H1 (cell line): ENCODE measurements around the gene REXO5. TPM values are rescaled to one million over a fixed set of nuclear protein-coding genes. Genes with fewer than 3 reads are reported as not detected.

Experiments used
- polyA plus RNA-seq, 7 experiments: library from polyadenylated mRNA; depleted of rRNA in 3 of 7; stranded (reverse) in 5 of 7; unstranded in 2 of 7; fragments of >200 nt in 5 of 7; fragments of 200-250 nt in 2 of 7; gene quantifications; 1 replicate in 5 of 7; 2 replicates in 1 of 7; 4 replicates in 1 of 7; pipeline versions ENCODE4 v1.2.1 to v1.2.3, GENCODE V29; 2011 to 2013; ENCODE audit warnings: missing spikeins in 2 of 7, mixed read lengths in 2 of 7
- small RNA-seq: library from polyadenylated mRNA; stranded (forward); fragments of <200 nt; extraction: miRNeasy Mini kit (QIAGEN cat#:217004); gene quantifications from one replicate; pipeline ENCODE3, GENCODE V24; 2013; ENCODE audit not compliant: insufficient read depth
- total RNA-seq: library from RNA; stranded (reverse); fragmentation: NEBNext Ultra II Directional; extraction: Animal tissue kit (Norgen Biotek cat#: 25700); gene quantifications from 2 replicates; pipeline ENCODE4 v1.2.1, GENCODE V29; 2021

Gene REXO5
- total and polyA plus RNA-seq, 2 of the 8 experiments (the other 6 are each of a cell fraction or from before 2014, with no cell fraction given) = 2.4 to 8.9 TPM

Small RNAs within 50 kb of the gene (small RNA-seq; reads per million reads assigned to genes)
- not detected for gene RF00618
- gene RNU6-944P = not detected

Other genes with a start within 250 kb of the REXO5 start
- gene ACSM2B, start 230.2 kb upstream of the REXO5 start, total RNA-seq = not detected in 2 replicates
- not detected in 2 replicates for gene ACSM2B, start 230.2 kb upstream of the REXO5 start, polyA plus RNA-seq (2011; rRNA removed)
- not detected in 2 replicates for gene ACSM1, start 108.8 kb upstream of the REXO5 start, total RNA-seq
- gene ACSM1, start 108.8 kb upstream of the REXO5 start, polyA plus RNA-seq (2011; rRNA removed) = 0.30 and 0.41 TPM in 2 replicates
- gene THUMPD1, start 64.7 kb upstream of the REXO5 start, total RNA-seq = 46.9 and 49.4 TPM in 2 replicates
- gene THUMPD1, start 64.7 kb upstream of the REXO5 start, polyA plus RNA-seq (2011; rRNA removed) = 31.6 and 51.3 TPM in 2 replicates
- gene ACSM3, start 42.5 kb upstream of the REXO5 start, total RNA-seq = 3.3 and 6.2 TPM in 2 replicates
- 4.9 and 5.7 TPM in 2 replicates for gene ACSM3, start 42.5 kb upstream of the REXO5 start, polyA plus RNA-seq (2011; rRNA removed)
- gene ERI2, start 55 bp upstream of the REXO5 start, total RNA-seq = 12.6 and 14.5 TPM in 2 replicates
- gene ERI2, start 55 bp upstream of the REXO5 start, polyA plus RNA-seq (2011; rRNA removed) = 5.4 and 11.0 TPM in 2 replicates
- gene DCUN1D3, start 93.8 kb downstream of the REXO5 start, total RNA-seq = 18.2 and 18.5 TPM in 2 replicates
- gene DCUN1D3, start 93.8 kb downstream of the REXO5 start, polyA plus RNA-seq (2011; rRNA removed) = 2.0 and 3.5 TPM in 2 replicates
- 13.4 and 14.2 TPM in 2 replicates for gene LYRM1, start 94.2 kb downstream of the REXO5 start, total RNA-seq
- gene LYRM1, start 94.2 kb downstream of the REXO5 start, polyA plus RNA-seq (2011; rRNA removed) = 8.1 and 11.6 TPM in 2 replicates